Measurements from ENCODE around the gene AHCTF1.

Gene AHCTF1

DNA sequence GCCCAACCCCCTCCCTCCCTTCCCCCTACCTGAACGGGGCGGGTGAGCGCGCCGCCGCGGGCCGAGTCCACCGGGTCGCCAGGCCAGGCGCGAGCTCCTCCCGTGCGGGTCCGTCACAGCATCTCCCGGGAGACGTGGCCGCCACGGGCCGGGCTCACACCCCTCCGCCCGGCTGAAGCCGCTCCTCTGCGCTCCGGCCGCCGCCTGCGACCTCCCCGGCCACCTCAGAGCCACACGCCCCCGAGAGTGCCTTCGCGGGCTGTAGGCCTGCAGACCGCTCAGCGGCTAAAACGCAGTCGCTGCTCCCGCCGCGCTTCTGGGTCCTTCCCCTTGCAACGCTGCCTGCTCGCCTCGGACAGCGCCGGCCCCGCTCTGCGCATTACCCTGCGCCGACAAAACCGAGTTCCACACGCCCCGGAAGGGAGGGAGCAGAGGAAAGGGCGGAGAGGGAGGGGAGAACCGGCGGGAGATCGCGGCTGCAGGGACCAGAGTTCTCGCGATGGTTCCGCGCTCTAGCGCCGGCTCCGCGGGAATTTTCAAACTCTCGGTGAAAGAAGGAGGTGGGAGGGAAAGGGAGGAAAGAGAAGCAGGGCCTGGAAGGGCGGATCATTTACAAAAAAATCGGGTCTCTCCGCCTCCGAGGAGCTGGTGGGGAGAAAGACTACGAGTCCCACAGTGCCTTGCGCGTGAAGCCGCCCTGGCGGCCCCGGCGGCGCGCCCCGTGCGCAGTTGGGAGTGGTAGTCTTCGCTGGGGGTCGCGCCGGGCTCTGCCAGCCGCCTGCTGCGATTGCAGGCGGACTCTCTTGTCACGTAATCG is at the start of gene AHCTF1:
Gene AHCTF1 (minus strand): TSS at position 400 of the 817 bp plus-strand sequence. CDS start 13,578 bp downstream, outside the sequence.
- peak; percentile 98 to 99 for DNase-seq

DNA sequence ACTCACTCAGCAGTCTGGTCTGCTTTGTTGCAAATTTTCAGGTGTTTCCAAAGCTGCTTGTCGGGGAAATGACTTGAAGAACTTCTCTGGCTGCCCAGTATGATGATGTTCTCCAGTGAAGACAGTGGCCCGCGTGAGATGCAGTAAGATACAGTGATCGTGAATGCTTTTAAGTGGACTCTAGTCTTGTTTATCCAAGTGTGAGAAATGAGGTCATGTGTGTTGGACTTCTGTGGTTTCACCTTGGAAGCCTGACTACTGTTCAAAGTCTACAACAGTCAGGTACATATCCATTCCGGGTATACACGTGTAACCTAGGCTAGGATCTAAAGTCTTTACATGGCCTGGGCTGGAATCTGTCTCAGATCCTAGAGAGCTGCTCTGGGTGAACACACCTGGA is 47.0 kb upstream of the AHCTF1 start:
- no peak for DNase-seq

- DNase-seq: no peak
Observed at GRCh38 chr1:246978281-246978680, 46.5 kb upstream of the AHCTF1 start.

DNA sequence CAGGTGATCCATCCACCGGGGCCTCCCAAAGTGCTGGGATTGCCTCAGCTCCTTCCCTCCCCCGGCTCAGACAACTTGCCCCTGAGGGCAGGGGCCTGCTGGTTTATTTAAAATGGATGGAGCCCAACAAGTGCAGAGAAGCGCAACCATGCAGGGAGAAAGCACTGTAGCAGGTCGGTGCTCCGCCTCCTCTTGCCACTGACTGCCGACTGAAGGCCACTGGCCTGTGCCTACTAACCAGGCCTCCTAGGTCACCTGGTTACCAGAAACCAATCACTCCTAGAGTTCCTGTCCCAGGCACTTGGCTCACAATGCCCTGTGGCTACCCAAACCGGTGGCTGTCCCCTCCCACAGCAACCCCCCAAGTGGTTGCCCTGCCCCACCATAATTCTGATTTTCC is 40.2 kb upstream of the AHCTF1 start:
- DNase-seq: no peak

DNA sequence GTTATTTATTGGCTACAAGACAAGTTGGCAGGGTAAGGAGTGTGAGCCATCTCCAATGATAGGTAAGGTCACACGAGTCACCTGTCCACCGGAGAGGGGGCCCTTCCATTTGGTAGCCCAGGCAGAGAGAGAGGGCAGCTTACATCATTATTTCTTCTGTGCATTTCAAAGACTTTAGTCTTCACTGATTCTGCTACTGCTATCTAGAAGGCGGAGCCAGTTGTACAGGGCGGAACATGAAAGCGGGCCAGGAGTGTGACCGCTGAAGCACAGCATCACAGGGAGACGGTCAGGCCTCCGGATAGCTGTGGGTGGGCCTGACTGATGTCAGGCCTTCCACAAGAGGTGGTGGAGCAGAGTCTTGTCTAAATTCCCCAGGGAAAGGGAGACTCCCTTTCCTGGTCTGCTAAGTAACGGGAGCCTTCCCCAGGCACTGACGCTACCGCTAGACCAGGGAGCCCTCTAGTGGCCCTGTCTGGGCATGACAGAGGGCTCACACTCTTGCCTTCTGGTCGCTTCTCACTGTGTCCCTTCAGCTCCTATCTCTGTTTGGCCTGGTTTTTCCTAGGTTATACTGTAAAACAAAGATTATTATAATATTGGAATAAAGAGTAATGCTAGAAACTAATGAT is 39.5 kb upstream of the AHCTF1 start:
- DNase-seq: no peak

GRCh38 chr1:246969621-246970020 is 37.9 kb upstream of the AHCTF1 start:
- no peak for DNase-seq

DNA sequence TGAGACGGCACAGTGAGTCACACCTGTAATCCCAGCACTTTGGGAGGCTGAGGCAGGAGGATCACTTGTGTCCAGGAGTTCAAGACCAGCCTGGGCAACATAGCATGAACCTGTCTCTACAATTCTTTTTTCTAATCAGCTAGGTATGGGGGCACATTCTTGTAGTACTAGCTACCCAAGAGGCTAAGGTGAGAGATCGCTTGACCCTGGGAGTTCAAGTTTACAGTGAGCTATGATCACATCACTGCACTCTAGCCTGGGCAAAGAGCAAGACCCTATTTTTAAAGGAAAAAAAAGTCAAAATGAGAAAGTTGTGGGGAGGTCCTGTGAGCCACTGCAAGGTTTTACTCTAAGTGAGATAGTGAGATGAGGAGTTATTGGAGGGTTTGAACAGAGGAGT is 34.8 kb upstream of the AHCTF1 start:
- no peak for DNase-seq

DNA sequence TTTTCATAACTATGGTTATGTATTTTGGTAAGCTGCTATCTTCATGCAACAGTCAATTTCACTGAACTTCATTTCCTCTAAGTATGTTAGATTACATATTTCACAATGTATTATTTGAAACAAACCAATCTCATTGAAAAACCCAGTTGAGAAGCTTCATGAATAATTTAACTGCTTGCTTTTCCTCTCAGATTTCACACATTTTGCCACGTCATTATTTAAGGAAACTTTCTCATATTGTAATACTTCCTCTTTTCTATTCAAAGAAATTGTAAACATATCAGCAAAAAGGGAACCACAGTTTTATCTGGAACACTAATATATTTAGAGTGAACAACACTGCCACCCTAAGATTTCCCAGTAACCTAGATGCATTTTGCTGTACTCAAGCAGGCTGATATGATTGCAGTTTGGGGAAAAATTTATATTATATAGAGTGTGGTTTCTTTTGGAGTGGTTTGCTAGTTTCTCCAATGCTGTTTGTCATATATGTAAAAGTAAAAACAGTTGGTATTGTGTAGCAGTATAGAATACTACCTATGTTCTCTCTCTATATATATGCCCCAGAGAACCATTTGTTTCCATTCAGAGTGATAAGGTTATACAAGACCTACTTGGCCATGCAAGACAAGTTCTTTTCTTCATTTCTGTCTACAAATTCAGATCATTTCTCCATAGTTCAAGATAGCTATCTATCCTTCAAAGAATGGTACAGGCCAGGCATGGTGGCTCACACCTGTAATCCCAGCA is 28.4 kb upstream of the AHCTF1 start:
- DNase-seq: no peak

- DNase-seq: no peak
Observed at GRCh38 chr1:246954126-246954525, 22.4 kb upstream of the AHCTF1 start.

DNA sequence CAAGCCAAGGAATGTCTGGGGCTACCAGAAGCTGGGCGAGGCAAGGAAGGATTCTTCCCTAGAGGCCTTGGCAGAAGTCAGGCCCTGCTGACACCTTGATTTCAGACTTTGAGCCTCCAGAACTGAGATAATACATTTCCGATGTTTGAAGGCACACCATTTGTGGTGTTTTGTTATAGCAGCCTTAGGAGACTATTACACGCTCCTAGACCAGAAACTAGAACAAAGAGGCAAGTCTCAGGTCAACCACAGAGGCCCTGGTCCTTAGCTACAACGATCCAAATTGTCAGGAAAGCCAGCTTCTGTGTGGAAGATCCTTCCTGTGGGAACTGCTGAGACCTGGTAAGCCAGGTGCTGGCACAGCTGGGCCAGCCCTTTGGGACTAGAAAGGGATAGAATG is 19.7 kb upstream of the AHCTF1 start:
- DNase-seq: no peak

DNA sequence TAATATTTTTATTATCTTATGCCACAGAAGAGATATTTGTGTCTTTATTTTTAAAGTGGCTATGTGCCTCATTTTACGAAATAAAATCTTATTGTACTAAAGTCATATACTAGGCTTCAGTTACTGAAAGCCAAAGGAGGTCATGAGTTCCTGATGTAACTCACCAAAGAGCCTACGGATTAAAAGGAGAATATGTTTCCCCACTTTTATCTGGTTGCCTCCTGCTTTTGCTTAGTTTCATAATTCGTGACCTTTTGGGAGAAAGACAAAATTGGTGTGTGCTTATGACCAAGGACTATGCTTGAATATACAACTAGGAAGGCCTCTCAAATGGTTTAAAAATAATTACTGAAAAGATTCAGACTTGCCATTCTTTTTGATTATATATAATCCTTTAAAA is 18.2 kb upstream of the AHCTF1 start:
- DNase-seq: no peak

GRCh38 chr1:246947255-246947654 is 15.5 kb upstream of the AHCTF1 start:
- DNase-seq: no peak

DNA sequence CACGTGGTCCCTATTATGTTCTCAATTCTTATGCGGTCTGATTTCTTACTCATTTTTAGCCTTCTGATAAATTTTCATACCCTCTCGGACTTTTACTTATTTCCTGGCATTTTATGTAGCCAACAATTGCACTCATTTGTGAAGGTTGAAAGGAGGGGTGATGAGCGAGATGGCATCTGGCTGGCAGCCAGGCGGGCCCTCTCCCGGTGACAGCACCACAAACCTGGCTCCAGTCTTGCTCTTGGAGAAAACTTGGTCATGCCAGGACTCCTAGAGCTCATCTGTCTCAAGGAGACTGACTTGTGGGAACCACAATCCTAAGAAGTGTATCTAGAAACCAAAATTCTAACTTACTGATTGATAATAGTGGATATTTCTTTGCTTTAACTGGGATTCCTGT is 14.6 kb upstream of the AHCTF1 start:
- no peak for DNase-seq

DNA sequence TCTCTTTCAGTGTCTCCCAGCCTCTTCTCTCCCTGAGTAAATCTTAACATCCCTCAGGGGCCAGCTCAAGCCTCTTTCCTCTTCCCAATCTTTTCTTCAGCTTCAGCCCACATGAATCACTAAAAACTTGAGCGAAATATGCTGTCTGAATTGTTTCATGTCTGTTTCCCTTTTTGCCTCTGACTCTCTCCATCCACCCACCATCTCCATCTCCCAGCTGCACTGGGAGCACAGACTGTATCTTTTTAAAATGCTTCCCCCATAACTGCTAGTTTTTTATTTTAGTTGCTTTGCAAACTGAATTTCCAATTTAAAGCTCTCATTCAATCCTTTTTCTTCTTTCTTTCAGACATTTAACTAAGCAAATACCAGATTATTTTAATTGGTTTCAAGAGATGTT is 3.0 kb upstream of the AHCTF1 start:
- no peak for DNase-seq

DNA sequence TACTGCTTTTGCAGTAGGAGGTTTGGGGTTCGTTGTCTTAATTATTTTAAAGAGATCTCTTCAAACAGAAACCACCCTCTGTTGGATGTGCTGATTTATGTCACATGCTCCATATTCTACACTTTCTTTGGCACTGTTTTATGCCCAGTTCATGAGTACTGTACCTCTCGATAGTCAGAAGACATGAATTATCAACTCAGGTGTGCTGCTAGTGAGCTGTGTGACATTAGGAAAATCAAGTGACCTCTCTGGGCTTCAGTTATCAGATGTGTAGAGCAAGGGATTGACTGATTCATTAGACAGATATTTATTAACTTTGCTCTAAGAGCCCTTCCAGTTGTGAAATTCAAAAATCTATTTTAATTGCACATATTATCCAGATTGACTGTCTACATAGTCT is 2.1 kb upstream of the AHCTF1 start:
- no peak for DNase-seq

DNA sequence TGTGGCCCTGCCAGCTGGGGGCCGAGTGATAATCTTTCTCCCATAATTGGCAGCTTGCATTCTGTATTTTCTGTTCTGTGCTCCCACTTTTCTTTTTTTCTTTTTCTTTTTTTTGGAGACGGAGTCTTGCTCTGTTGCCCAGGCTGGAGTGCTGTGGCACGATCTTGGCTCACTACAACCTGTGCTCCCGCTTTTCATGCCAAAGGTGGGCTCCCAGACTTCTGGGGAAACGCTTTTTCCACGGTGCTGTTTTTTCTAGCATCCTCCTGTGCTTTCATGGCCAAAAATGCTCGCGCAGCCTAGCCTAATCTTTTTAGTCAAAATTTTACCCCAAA is 585 bp upstream of the AHCTF1 start:
- no peak for DNase-seq

DNA sequence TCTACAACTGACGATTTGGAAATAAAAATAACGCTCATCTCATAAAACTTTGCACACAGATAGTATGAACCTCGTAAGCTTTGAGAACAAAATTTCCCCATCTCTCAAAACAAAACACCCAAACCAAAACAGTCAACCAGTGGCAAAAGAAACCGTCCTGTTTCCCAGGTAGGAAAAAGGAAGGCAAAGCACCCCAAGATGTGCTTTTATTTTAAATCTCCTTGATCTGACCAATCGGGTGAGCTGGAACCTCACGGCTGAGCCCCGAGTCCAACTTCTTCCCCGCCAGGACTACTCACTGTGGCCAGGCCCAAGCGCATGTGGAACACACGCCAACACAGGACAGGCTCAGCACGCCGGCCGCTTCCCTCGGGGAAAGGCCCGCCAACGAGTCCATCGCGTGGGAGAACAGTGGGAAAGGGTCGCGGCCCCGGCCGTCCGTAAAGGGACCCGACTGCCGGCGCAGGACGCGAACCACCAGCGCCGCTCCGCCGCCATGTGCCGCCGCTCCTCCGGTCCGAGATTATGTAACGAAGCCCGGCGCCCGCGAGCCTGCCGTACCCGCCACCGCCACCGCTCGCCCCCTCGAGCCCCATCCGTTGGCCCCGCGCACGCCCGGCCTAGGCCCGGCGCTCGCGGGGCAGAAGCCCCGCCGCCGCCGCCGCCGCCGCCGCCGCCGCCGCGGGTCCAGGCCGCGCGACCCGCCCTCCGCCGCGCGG is 759 bp downstream of the AHCTF1 start:
- peak; percentile 28 to 58 for DNase-seq

DNA sequence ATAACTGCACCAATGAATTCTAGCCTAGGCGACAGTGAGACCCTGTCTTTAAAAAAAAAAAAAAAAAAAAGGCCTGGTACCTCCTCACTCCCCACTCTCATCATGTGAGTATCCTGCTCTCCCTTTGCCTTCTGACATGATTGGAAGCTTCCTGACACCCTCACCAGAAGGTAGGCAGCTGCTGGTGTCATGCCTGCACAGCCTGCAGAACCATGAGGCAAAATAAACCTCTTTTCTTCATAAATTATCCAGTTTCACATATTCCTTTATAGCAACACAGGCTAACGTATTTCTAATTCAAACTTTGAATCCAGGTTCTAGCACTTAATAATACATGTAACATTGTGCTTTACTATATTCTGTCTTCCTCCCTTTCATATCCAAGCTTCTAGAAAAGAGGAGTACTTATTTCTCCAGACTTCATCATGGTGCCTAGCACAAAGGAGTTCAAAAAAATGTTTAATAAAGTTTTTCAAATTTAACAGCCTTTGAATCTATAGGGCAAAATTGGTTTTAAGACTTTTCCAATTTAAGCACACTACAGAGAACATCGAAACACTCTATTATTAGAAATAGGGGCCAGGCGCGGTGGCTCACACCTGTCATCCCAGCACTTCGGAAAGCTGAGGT is 5.6 kb downstream of the AHCTF1 start:
- no peak for DNase-seq

DNA sequence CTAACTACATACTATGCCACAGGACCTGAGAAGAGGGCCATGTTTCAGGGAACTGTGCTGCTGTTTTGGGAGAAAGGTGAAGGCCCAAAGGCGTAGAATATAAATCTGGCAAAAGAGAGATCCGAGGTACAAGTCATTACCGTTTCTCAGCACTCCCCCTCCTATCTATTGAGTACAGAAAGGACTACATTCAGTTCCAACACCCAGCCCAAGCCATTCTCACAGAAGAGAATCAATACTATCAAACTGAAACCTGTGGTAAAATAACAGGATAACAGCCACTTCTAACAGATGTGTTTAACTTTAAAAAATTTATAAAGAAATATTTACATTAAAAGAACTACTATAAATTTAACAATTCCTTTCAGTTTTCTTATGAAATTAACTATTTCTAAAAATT is 7.8 kb downstream of the AHCTF1 start:
- DNase-seq: no peak

GRCh38 chr1:246923482-246923881 is 8.3 kb downstream of the AHCTF1 start:
- DNase-seq: no peak

DNA sequence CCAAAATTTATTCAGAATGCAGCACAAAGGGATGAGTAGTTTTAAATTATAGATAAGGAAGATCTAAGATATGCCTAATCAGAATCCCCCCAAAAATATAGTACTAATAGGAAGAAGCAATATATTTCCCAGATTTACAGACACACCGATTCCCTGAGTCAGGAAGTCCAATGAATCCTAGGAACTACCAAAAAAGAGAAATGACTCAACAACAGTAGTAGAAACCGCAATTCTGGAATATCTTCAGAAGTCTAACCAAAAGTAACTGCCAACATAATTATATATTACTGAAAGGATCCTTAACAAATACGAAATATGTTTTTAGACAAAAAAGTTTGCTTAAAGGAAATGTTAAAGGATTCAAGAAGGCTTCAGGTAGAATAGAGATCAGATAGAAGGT is 10.3 kb downstream of the AHCTF1 start:
- DNase-seq: no peak

DNA sequence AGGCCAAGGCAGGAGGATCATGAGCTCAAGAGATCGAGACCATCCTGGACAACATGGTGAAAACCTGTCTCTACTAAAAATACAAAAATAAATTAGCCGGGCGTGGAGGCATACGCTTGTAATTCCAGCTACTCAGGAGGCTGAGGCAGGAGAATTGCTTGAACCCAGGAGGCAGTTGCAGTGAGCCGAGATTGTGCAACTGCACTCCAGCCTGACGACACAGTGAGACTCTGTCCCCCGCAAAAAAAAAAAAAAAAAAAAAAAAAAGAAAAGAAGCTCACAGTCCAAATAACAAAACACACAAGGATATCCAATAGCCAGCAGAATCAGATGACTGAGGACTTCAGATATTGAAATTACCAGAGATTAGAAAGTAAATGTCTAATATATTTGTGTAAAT is 11.8 kb downstream of the AHCTF1 start:
- DNase-seq: no peak

Data from NCI-H2081 (cell line).